Tibial artery (tissue), 4 donors: ENCODE measurements around the gene FRS3.

Source experiments
- DNase-seq, 2 donors: peaks; one replicate each; pipeline ENCODE4 v3.0.0-alpha.2; 2019
- H3K27ac ChIP-seq, 2 donors: fragments of 200-600 bp; sonication (generic) in 1 of 2; 1 replicate in 1 of 2; 2 replicates in 1 of 2; pipeline ENCODE4 v1.5.1; 2018 to 2019; ENCODE audit warnings: mild to moderate bottlenecking in 1 of 2
- H3K27me3 ChIP-seq, 2 donors: fragments of 200-600 bp; sonication (generic) in 1 of 2; one replicate each; pipeline versions ENCODE4 v1.5.1 to v1.6.0; 2016 to 2019
- H3K36me3 ChIP-seq, 3 donors: fragments of 200-600 bp; sonication (generic) in 2 of 3; one replicate each; pipeline ENCODE4 v1.5.1; 2016 to 2019; ENCODE audit warnings: mild to moderate bottlenecking in 2 of 3
- H3K4me1 ChIP-seq, 4 donors: fragments of 200-600 bp; sonication (generic) in 2 of 4; 1 replicate in 3 of 4; 2 replicates in 1 of 4; pipeline ENCODE4 v1.5.1; 2016 to 2019
- H3K4me3 ChIP-seq, 2 donors: fragments of 200-600 bp; sonication (generic) in 1 of 2; 1 replicate in 1 of 2; 2 replicates in 1 of 2; pipeline ENCODE4 v1.5.1; 2018 to 2019; ENCODE audit warnings: mild to moderate bottlenecking in 2 of 2
- H3K9me3 ChIP-seq, 3 donors: fragments of 200-600 bp; sonication (generic) in 1 of 3; one replicate each; pipeline ENCODE4 v1.5.1; 2016 to 2019
- intact Hi-C: fragments of 100-400 bp; cut with DNase I; formaldehyde crosslinking; loops from one replicate; pipeline ENCODE4 v1.15.0; 2023; ENCODE audit warnings: low total_unique reads
- TF ChIP-seq, protein P1 (sequence below), 2 experiments: fragments of 200-600 bp in 1 of 2; fragments of 450-650 bp in 1 of 2; IDR thresholded peaks; one replicate each; pipeline ENCODE4 v1.5.1; 2017 to 2019; ENCODE audit warnings: antibody characterized with exemption in 2 of 2, mild to moderate bottlenecking in 1 of 2, moderate library complexity in 1 of 2

Gene FRS3

DNA sequence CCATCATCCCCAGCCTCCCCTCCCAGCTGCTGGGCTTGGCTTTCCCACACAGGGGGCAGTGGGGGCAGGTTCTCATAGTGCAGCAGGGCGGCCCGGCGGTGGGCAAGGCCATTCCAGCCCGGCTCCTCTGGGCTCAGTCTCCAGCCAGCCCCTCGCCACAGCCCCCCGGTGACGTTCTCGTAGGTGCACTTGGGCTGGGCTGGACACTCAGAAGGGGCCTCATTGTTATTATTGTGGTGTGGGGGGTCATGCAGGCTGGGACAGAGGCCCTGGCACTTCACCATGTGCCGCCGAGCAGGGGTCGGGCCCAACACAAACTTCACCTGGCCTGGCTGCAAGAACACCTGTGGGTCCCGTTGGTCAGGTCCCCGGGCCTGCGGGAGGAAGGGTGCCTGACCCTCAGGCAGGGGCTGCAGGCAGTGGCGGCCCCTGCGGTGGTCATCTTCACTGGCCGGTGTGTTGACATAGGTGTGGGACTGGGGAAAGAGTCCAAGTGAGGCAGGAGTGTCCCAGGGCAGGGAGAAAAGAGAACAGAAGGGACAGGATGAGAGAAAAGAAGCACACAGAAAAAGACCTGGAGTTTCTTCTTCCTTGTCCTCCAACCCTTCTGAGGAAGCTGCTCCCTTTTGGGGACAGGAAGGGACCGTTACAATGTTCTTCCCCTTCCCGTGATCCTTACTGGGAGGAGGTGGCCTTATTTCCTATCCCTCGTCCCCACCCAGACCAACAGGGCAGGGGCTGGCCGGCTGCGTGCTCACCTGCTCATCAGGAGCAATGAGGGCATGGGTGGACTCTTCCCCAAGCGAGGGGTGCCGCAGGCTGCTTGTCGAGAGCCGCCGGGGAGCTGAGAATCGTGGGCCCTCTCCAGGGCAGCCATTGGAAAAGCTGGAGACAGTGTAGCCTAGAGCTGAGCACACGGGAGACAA is 8.4 kb downstream of the FRS3 start:
- no peaks in the 10 kb centered on the region for H3K27me3 ChIP-seq
- no peak overlapping the region for H3K4me3 ChIP-seq
- no peak for DNase-seq
- H3K4me1 ChIP-seq, result no peaks in the 10 kb centered on the region
- TF ChIP-seq, protein P1, sequence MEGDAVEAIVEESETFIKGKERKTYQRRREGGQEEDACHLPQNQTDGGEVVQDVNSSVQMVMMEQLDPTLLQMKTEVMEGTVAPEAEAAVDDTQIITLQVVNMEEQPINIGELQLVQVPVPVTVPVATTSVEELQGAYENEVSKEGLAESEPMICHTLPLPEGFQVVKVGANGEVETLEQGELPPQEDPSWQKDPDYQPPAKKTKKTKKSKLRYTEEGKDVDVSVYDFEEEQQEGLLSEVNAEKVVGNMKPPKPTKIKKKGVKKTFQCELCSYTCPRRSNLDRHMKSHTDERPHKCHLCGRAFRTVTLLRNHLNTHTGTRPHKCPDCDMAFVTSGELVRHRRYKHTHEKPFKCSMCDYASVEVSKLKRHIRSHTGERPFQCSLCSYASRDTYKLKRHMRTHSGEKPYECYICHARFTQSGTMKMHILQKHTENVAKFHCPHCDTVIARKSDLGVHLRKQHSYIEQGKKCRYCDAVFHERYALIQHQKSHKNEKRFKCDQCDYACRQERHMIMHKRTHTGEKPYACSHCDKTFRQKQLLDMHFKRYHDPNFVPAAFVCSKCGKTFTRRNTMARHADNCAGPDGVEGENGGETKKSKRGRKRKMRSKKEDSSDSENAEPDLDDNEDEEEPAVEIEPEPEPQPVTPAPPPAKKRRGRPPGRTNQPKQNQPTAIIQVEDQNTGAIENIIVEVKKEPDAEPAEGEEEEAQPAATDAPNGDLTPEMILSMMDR (IDR thresholded peaks at IDR 0.05), result no peak
- H3K27ac ChIP-seq, result no peak overlapping the region
- intact Hi-C loops, result no loop called here
- H3K36me3 ChIP-seq, result peaks cover 36 to 77% (median 57%) of the 10 kb centered on the region in 3 donors
- no peaks in the 10 kb centered on the region for H3K9me3 ChIP-seq

DNA sequence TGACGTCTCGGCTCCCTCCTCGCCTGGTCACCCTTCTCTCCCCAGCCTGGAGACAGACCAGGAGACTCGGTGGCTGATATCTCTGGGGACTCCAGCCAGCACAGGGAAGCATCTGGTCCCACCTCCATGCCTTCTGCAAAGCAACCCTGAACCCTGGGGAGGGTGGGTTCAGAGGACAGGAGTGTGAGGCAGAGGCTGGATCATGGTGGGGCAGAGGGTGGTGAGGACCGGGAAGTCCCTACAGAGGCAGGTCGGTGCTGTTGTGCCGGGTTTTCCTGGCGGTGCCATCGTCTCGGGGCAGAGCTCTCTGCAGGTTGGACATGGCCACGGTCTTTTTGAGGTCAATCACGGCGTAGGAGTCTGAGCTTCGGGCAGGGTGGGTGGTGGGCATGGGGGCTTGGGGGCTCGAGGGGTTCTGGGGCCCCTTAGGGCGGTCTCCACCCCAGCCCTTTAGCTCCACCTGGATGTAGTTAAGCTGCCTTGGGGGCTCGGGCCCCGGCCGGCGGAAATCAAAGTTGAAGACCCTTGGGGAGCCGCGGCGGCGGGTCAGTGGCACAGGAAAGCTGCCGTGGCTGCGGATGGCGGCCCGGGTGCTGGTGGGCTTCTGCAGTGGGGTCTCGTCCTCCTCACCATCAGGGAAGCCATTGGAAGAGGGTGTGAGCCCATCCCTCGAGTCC is 9.2 kb downstream of the FRS3 start:
- DNase-seq, result no peak
- Histone ChIP-seq H3K27ac (no peak overlapping the region), H3K9me3 (no peaks in the 10 kb centered on the region), H3K4me3 (no peak overlapping the region), H3K4me1 (no peaks in the 10 kb centered on the region), H3K27me3 (no peaks in the 10 kb centered on the region), H3K36me3 (peaks cover 35 to 69% (median 52%) of the 10 kb centered on the region in 3 donors)
- intact Hi-C loops, result no loop called here
- TF ChIP-seq, protein P1 (IDR thresholded peaks at IDR 0.05), result no peak

DNA sequence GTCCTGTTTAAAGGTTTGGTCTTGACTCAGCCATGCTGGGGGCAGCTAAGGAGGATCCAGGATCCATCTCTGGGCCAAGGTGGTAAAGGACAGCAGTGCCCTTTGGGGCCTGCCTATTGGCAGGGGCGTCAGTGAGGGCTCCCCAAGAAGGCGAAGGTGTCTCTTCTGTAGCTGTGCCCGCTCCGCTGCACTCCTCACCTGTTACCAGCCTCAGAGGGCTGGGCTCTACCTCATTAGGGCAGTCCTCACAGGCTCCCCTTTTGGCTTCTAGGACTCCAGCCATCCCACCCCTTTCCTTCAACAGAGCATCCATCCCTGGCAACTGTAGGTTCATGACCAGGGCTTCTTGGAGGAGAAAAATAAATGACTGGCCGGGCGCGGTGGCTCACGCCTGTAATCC is 10.3 kb downstream of the FRS3 start:
- Histone ChIP-seq H3K9me3 (no peaks in the 10 kb centered on the region), H3K27me3 (no peaks in the 10 kb centered on the region), H3K4me3 (no peak overlapping the region), H3K27ac (no peak overlapping the region), H3K4me1 (no peaks in the 10 kb centered on the region), H3K36me3 (peaks cover 32 to 57% (median 41%) of the 10 kb centered on the region in 3 donors)
- no peak for DNase-seq
- TF ChIP-seq, protein P1 (IDR thresholded peaks at IDR 0.05), result no peak
- intact Hi-C loops, result no loop called here

DNA sequence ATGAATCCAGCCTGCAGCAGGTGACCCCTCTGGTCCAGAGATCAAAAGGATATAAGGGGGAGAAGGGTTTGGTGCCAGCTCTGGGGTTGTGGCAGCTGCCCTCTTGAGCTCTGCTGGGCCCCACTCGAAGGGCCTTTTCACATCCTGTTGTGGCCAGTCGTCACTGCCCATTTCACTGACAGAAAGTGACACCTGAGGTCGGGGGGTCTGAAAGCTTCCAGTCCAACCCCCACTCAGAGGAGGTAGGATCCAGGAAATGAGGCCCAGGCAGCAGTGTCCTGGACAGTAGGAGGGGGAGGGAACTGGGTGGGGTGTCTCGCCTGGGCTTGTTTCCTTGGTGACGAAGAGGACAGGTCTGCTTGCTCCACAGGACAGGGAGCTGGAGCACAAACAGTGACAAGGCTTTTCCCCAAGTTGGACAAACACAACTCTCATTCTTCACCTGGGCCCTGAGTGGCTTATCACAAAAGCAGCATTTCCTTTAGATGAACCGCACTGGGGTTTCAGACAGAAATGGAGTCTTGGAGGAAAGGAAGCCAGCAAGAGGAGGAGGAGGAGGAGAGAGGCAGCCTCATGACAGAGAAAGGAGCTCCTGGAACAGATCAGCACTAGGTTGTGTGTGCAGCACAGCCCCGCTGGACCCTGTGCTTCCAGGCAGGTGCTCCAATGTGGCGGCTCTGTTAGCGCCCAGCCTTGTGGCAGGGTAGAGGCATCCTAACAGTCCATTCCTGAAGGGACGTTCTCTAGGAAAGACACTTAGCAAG is 11.0 kb downstream of the FRS3 start:
- H3K27ac ChIP-seq, result no peak overlapping the region
- DNase-seq, result no peak

More for the DNA sequence above, 11.0 kb downstream of the FRS3 start:
- Histone ChIP-seq H3K9me3 (no peaks in the 10 kb centered on the region), H3K36me3 (peaks cover 28 to 51% (median 34%) of the 10 kb centered on the region in 3 donors), H3K4me3 (no peak overlapping the region), H3K27me3 (no peaks in the 10 kb centered on the region), H3K4me1 (no peaks in the 10 kb centered on the region)
- TF ChIP-seq, protein P1 (IDR thresholded peaks at IDR 0.05), result no peak
- intact Hi-C loops, result no loop called here
